ENCODE measurements around the gene OPCML. TPM values are rescaled to one million over a fixed set of nuclear protein-coding genes. Genes with fewer than 3 reads are reported as not detected.

OPCML gene
- total and polyA plus RNA-seq, 2 donors (not counting 1 experiment from before 2014, with no cell fraction given), result 0.99 to 2.8 TPM

- TF ChIP-seq CTCF (conservative IDR thresholded peaks at IDR 0.05 in 1 of 2, IDR thresholded peaks at IDR 0.05 in 1 of 2; ENCODE audit: low read depth in 1 of 2, low read length in 2 of 2) (no peak), EZH2 (IDR thresholded peaks at IDR 0.05; ENCODE audit: low read length, missing control alignments) (no peak)
- Histone ChIP-seq H3K27ac (ENCODE audit: insufficient read depth, low read length) (no peak overlapping the region), H3K27me3 (ENCODE audit: control insufficient read depth, insufficient read depth, low read length) (no peaks in the 10 kb centered on the region), H3K4me1 (ENCODE audit: control insufficient read depth, extremely low read depth, insufficient read depth, low read length) (no peaks in the 10 kb centered on the region), H3K9me3 (ENCODE audit: control insufficient read depth, insufficient read depth, low read depth, low read length) (no peaks in the 10 kb centered on the region), H4K20me1 (ENCODE audit: control insufficient read depth, extremely low read depth, insufficient read depth, low read length) (no peaks in the 10 kb centered on the region), H3K79me2 (ENCODE audit: control insufficient read depth, insufficient read depth, low read length) (no peaks in the 10 kb centered on the region), H3K36me3 (ENCODE audit: control insufficient read depth, insufficient read depth, low read length) (no peaks in the 10 kb centered on the region), H3K4me2 (ENCODE audit: extremely low read depth, insufficient read depth, low read length) (no peak overlapping the region), H2AFZ (ENCODE audit: low read length) (no peak overlapping the region), H3K4me3 (replicated peaks in 1 of 4; ENCODE audit: control extremely low read depth in 1 of 4, insufficient read depth in 1 of 4, low read depth in 3 of 4, low read length in 4 of 4) (no peak overlapping the region), H3K9ac (ENCODE audit: insufficient read depth, low read length) (no peak overlapping the region)
- DNase-seq (ENCODE audit: low read depth in 2 of 2), result no peak
Observed at GRCh38 chr11:133147625-133148024, 384.7 kb downstream of the OPCML start.

- H3K4me3 ChIP-seq (replicated peaks in 1 of 4; ENCODE audit: control extremely low read depth in 1 of 4, insufficient read depth in 1 of 4, low read depth in 3 of 4, low read length in 4 of 4), result no peak overlapping the region
- no peaks in the 10 kb centered on the region for H4K20me1 ChIP-seq (ENCODE audit: control insufficient read depth, extremely low read depth, insufficient read depth, low read length)
- no peak overlapping the region for H2AFZ ChIP-seq (ENCODE audit: low read length)
- H3K9me3 ChIP-seq (ENCODE audit: control insufficient read depth, insufficient read depth, low read depth, low read length), result no peaks in the 10 kb centered on the region
- no peak overlapping the region for H3K4me2 ChIP-seq (ENCODE audit: extremely low read depth, insufficient read depth, low read length)
- H3K36me3 ChIP-seq (ENCODE audit: control insufficient read depth, insufficient read depth, low read length), result no peaks in the 10 kb centered on the region
- no peak for DNase-seq (ENCODE audit: low read depth in 2 of 2)
- H3K27me3 ChIP-seq (ENCODE audit: control insufficient read depth, insufficient read depth, low read length), result no peaks in the 10 kb centered on the region
- H3K4me1 ChIP-seq (ENCODE audit: control insufficient read depth, extremely low read depth, insufficient read depth, low read length), result no peaks in the 10 kb centered on the region
- no peak overlapping the region for H3K9ac ChIP-seq (ENCODE audit: insufficient read depth, low read length)
- no peaks in the 10 kb centered on the region for H3K79me2 ChIP-seq (ENCODE audit: control insufficient read depth, insufficient read depth, low read length)
- TF ChIP-seq EZH2 (IDR thresholded peaks at IDR 0.05; ENCODE audit: low read length, missing control alignments) (no peak), CTCF (conservative IDR thresholded peaks at IDR 0.05 in 1 of 2, IDR thresholded peaks at IDR 0.05 in 1 of 2; ENCODE audit: low read depth in 1 of 2, low read length in 2 of 2) (no peak)
- H3K27ac ChIP-seq (ENCODE audit: insufficient read depth, low read length), result no peak overlapping the region
Observed at GRCh38 chr11:133146697-133147306, 385.5 kb downstream of the OPCML start.

- TF ChIP-seq EZH2 (IDR thresholded peaks at IDR 0.05; ENCODE audit: low read length, missing control alignments) (no peak), CTCF (conservative IDR thresholded peaks at IDR 0.05 in 1 of 2, IDR thresholded peaks at IDR 0.05 in 1 of 2; ENCODE audit: low read depth in 1 of 2, low read length in 2 of 2) (no peak)
- no peaks in the 10 kb centered on the region for H3K4me1 ChIP-seq (ENCODE audit: control insufficient read depth, extremely low read depth, insufficient read depth, low read length)
- H3K36me3 ChIP-seq (ENCODE audit: control insufficient read depth, insufficient read depth, low read length), result no peaks in the 10 kb centered on the region
- H3K27ac ChIP-seq (ENCODE audit: insufficient read depth, low read length), result no peak overlapping the region
- H3K4me2 ChIP-seq (ENCODE audit: extremely low read depth, insufficient read depth, low read length), result no peak overlapping the region
- no peaks in the 10 kb centered on the region for H3K9me3 ChIP-seq (ENCODE audit: control insufficient read depth, insufficient read depth, low read depth, low read length)
- H4K20me1 ChIP-seq (ENCODE audit: control insufficient read depth, extremely low read depth, insufficient read depth, low read length), result no peaks in the 10 kb centered on the region
- no peak for DNase-seq (ENCODE audit: low read depth in 2 of 2)
- no peaks in the 10 kb centered on the region for H3K27me3 ChIP-seq (ENCODE audit: control insufficient read depth, insufficient read depth, low read length)
- no peak overlapping the region for H2AFZ ChIP-seq (ENCODE audit: low read length)
- no peak overlapping the region for H3K9ac ChIP-seq (ENCODE audit: insufficient read depth, low read length)
- no peak overlapping the region for H3K4me3 ChIP-seq (replicated peaks in 1 of 4; ENCODE audit: control extremely low read depth in 1 of 4, insufficient read depth in 1 of 4, low read depth in 3 of 4, low read length in 4 of 4)
- no peaks in the 10 kb centered on the region for H3K79me2 ChIP-seq (ENCODE audit: control insufficient read depth, insufficient read depth, low read length)
Observed at GRCh38 chr11:133137939-133138338, 394.4 kb downstream of the OPCML start.
